DMS114 treated with DMSO at 0.1 percent for 48 hours (cell line): ENCODE measurements around the gene STAC3.
A peak's percentile ranks its signal among the peaks of the same experiment; 100 is the strongest.

Experiments
- DNase-seq: peaks from one replicate; lab custom pipeline; 2025; ENCODE audit not compliant: unreplicated experiment; lab: John Stamatoyannopoulos, UW

The STAC3 gene

DNA sequence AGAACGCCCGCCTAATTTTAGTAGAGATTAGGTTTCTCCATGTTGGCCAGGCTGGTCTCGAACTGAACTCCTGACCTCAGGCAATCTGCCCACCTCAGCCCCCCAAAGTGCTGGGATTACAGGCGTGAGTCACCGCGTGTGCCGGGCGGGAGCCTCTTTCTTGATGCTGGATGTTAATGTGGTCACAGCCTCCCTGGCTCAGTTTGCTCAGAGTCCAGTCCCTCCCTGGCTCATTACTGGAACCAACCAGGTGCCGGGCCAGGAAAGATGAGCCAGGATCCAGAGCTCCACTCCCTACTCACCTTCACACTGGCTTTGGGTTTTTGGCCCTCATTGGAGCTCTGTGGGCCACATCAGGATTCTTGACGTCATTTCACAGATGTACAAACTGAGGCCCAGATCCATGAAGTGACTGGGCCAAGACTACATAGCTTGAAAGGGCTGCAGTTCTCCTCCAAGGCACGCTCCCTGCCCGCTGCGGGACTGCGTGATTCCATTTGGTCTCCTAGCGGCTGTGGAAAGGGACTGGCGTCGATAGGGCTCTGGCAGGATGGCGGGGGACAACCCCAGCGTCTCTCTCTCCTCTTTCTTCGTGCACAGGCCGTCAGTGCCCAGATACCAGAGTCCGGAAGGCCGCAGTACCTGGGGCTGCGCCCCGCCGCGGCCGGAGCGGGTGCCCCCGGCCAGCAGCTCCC, 26.6 kb downstream of the STAC3 start:
- DNase-seq = no peak

DNA sequence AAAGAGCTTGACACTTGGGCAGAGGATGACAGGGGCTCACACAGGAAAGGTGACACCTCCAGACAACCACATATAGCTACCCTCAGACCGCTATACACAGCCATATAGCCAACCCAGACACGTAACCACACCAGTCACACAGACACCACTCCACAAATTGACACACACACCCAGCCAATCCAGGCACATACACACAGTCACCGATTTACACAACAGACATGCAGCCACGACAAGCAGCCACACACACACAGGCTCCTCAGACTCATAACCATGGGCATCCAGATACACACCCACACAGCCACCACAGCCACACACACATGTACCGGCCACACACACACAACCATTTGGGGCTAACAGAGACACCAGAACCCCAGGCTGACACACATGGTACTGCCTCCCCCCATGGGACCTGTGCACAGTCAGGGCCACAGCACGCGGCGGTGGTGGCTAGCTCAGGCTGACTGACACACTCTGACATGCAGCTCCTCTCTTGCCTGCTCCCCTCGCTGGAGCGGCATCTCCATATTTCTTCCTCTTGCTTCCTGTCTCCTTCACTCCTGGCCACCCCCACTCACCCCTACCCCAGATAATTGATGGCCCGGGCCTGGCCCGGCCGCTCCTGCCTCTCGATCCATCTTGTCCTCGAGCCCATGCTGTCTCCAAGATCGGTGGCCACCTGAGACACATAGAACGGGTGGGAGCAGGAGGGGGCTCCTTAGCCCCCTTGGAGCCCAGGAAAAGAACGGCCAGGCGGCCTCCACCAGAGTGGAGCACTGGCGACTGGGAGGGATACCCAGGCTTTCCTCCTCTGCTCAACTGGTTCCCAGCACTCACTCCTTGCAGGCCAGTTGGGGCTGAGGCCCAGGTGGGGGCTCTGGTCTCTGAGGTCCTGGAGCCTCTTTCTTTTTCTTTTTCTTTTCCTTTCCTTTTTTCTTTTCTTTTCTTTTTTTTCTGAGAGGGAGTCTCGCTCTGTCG, 27.5 kb downstream of the STAC3 start:
- no peak for DNase-seq

DNA sequence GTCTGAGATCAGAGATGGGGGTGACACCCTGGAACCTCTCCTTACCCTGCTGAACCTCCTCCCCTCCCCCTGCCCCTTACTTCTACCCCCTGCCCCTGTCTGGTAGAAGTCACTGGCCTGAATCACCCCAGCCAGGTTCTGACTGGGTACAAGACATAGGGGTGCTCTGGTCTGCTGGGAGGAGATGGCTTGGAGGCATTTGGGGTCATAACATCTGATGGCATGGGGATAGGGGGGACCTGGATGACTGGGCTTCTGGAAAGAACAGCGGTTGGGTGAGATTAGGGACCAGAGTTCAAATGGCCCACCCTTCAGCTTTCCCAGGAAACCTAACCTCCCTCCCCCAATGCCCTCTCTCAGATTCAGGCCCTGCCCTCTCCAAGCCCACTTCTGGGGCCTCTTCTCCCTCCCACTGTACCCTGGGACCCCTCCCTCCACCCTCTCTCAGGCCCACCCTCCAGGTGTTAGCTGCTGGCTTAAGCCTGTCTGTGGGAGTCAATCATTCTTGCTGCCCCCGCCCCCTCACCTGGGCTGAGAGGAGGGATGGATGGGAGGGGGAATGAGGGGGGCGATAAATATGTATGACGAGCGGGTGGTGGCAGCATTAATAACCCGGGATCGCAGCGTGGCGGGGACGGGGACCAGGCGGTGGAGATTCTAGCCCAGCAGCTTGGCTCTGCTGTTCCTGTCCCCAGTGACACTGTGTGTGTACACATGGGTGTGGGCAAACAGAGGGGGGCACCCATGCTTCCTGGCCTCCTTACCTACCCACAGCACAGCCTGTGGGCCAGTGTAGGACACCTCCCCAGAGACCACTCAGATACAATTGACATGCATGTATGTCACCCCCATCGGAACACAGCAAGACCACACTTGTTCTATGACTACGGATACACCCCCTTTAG, 28.4 kb downstream of the STAC3 start:
- no peak for DNase-seq

DNA sequence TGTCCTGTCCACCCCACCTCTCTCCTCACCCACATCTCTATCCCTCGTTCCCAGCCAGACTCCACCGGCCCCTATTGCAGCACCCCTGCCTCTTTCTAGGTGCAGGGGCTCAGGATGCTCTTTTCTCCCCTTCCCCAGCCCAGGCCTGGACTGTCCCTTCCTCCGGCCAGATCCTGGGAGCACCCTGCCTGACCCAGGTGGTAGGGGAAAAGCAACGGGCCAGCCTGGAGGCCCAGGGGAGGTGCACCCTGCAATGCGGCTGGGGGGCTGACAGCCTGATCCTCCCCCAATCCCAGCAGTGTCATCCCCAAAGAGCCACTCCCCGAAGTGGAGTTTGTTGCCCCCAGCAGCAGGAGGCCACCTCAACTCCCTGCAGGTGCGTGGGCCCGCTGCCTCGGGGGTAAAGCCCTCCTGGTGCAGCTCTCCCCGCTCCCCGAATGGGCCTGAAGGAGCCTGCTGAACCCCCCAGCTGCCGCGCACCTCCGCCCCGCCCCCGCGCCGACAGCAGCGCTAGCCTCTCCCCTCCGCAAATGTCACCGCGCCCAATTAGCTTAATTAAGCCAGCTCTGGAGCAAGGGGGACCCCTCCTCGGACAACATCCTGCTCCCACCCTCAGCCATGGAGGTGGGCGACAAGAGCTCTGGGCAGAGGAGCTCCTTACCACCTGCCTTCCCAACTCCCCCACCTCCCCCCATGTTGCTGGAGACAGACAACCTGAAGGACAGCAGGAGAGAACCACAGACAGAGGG, 29.6 kb downstream of the STAC3 start:
- no peak for DNase-seq

DNA sequence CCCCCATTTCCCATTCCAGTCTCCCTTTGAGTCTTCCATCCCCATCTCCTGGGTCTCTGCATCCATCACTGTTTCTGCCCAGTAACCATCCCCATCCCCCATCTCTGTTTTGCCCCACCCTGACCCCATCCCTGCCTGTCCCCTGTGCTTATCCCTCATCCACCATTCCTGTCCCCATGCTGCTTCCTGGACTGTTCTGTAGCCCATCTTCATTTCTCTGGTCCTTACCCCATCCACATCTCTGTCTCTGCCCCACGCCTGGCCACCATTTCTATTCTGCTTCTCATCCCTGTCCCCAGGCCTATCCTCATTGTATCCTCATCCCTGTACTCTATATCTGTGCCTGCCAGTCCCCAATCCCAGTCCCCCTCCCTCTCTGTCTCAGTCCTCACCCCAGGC, 30.2 kb downstream of the STAC3 start:
- no peak for DNase-seq

- no peak for DNase-seq
Observed at GRCh38 chr12:57219993-57220754, 30.8 kb downstream of the STAC3 start.

- DNase-seq = no peak
Observed at GRCh38 chr12:57219205-57219992, 31.6 kb downstream of the STAC3 start.

GRCh38 chr12:57218030-57218853, 32.7 kb downstream of the STAC3 start:
- no peak for DNase-seq

DNA sequence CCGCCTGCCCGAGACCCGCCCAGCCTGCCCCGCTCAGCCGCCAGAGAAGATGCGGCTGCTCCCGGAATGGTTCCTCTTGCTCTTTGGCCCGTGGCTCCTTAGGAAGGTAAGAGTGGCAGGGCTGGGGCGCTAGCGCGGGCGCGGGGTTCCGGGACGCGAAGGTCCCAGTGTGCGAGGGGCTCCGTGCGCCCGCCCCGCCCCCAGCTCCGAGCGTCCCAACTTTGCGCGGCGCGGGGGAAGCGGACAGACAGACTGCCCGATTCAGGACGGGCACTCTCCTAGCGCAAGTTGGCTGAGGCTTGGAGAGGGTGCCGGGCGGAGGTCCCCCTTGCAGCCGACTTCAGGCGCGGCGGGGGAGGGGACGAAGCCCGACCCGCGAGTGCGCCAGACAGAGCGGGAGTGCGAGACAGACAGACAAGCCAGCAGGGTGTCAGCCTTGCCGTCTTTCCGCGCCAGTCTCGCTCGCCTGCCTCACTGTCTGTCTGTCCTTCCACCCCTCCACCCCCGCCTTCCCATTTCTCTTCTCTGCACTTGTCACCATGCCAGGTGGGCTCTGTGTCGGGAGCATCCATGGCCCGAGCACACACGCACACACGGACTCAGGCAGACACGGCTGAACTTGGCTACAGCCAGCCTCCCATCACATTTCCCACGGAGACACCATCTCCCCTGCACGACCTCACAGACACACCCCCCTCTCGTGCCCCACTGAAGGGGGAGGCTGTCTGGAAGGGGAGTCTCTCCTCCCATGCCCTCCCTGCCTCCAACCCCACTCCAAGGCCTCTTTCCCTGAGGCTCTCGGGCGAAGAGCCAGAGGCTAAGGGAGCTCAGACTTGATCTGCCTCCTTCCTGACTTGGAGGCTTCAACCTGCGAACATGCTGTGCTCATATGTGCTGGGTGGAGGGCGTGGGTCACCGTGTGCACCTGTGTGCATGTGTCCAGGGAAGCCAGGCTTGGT, 33.8 kb downstream of the STAC3 start:
- no peak for DNase-seq

- DNase-seq = no peak
Observed at GRCh38 chr12:57216014-57216911, 34.7 kb downstream of the STAC3 start, which contains the start of gene NXPH4. Gene NXPH4 (plus strand): TSS chr12:57216794. CDS start chr12:57216970, 176 bp downstream.

DNA sequence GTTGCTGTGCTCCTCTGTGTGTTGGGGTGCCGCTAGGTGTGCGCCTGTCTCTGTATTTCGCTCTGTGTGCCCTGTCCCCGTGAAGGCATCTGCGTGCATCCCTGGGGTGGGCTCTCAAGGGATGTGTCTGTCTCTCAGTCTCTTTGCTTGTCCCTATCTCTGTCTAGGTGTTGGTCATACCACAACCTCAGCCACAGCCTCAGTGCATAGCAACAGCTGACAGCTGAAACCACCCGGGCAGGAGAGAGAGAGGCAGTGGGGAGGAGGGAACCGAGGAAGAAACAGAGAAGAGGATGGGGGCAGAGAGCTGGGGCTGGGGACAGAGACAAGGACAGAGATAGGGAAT, 35.3 kb downstream of the STAC3 start:
- no peak for DNase-seq

GRCh38 chr12:57215065-57215464, 35.9 kb downstream of the STAC3 start:
- no peak for DNase-seq

DNA sequence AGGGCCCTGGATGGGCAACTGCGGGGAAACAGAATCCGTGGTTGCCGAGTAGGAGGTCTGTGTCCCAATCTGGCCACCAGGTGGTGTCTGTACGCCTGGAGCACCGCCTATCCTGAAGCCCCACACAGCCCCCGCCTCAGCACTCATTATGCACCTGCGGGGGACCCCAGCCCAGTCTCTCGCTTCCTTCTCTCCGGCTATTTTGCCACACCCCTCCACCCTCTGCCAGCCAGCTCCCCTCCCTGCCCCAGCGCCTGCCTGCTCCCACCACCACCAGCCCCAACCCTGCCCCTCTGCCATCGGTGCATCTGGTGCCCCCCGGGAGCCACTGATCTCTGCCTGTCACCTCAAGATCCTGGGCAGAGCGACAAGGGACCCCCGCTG, 36.6 kb downstream of the STAC3 start:
- DNase-seq = peak; percentile 77

DNA sequence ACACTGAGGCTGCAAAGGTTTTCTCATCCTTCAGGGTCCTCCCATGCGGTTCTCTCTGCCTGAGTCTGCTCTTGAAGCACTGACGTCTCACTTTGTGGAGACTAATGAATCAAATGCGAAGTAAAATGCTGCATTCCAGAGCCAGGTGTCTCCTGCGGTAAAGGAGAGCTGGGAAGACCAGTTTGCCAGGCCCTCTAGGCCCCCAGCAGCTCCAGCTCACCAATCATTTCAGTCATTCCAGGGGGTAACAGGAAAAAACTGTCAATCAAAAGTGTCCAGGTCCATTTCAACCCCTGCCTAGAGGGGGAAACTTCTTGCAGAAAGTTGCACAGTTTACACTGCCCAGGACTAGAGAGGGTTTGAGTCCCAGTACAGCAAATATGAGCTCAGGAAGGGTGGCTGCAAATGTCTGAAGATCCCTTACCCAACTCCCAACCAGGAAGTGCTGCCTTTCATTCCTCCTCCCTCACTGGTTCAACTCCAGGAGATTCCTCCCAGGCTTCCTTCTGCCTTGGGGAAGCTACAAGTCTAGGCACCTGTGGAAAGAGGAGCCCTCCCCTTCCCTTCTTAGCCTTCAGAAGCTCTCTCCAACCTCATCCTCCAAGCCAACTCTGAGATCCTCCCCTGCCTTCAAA, 37.1 kb downstream of the STAC3 start:
- no peak for DNase-seq

DNA sequence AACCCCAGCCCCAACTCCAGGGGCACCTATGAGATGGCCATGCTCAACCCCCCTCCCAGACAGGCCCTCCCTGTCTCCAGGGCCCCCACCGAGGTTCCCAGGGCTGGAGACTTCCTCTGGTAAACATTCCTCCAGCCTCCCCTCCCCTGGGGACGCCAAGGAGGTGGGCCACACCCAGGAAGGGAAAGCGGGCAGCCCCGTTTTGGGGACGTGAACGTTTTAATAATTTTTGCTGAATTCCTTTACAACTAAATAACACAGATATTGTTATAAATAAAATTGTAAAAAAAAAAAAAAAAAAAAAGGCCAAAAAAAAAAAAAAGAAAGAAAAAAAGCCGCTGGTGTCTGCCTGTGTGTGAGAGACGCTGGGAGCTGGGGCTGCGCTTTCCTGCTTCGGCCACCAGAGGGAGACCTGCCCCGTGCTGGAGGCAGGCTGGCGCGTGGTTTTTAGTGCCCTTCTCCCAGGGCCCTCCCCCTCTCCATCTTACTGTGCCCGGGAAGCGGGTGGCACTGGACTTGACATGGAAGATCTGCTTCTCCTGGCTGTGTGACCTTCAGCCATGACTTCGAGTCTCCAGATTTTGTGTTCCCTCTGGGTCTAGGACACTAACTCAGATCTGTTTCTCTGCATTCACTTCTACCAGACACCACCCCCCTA, 37.8 kb downstream of the STAC3 start:
- DNase-seq = peak; percentile 83
